T-helper 17 cell (primary cell): Measurements from ENCODE around the gene ZNF543. TPM values are rescaled to one million over a fixed set of nuclear protein-coding genes. Genes with fewer than 3 reads are reported as not detected.

Source experiments
- ATAC-seq: fragments of 150-1000 bp; cut with Tn5 transposase; 2 replicates; pipeline ENCODE4 v1.10.0; 2021; ENCODE audit warnings: mild to moderate bottlenecking, moderate library complexity
- DNase-seq, 3 donors: peaks; one replicate each; pipeline versions ENCODE4 v3.0.0 to v3.0.0-alpha.2; 2020 to 2021
- H3K9me3 ChIP-seq: one replicate; pipeline ENCODE4 v1.7.0; 2013; ENCODE audit warnings: low read length, mild to moderate bottlenecking; ENCODE audit not compliant: control insufficient read depth, poor library complexity, severe bottlenecking
- H3K27ac Mint-ChIP-seq: one replicate; pipeline ENCODE4 v1.8.0; 2022; ENCODE audit warnings: mild to moderate bottlenecking, moderate library complexity, mixed read lengths
- H3K27me3 Mint-ChIP-seq: one replicate; pipeline ENCODE4 v1.8.0; 2022; ENCODE audit warnings: mixed read lengths
- H3K36me3 Mint-ChIP-seq: one replicate; pipeline ENCODE4 v1.8.0; 2022; ENCODE audit warnings: low read depth, mixed read lengths
- H3K4me1 Mint-ChIP-seq: one replicate; pipeline ENCODE4 v1.8.0; 2022; ENCODE audit warnings: mild to moderate bottlenecking, mixed read lengths
- H3K4me3 Mint-ChIP-seq: one replicate; pipeline ENCODE4 v1.8.0; 2022; ENCODE audit warnings: mild to moderate bottlenecking, moderate library complexity, mixed read lengths
- total RNA-seq, 4 donors: library from RNA in 2 of 4; stranded (reverse) in 2 of 4; gene quantifications; one replicate each; pipeline ENCODE4 v1.2.3 and lab custom pipeline; 2022 to 2026

ZNF543 gene
- total RNA-seq, 2 donors from 2014 or later = 5.3 TPM

DNA sequence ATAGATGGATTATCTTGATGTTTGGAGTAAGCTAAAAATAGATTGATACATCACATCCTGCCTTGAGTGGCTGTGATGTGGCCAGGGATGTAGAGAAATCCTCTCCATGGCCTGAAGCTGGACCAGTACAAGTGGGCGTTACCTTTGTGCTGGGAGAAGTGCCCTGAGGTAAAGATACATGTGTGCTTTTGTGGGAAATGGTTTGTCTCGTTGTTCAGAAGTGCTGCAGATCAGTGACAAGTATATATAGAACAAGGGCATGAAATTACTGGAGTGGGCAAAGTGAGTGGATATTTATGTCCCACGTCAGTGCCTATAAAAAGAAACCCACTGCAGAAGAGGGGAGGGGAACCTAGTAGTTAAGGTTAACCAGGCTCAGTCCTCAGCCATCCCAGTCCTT lies 18.6 kb downstream of the ZNF543 start:
- DNase-seq = no peak

DNA sequence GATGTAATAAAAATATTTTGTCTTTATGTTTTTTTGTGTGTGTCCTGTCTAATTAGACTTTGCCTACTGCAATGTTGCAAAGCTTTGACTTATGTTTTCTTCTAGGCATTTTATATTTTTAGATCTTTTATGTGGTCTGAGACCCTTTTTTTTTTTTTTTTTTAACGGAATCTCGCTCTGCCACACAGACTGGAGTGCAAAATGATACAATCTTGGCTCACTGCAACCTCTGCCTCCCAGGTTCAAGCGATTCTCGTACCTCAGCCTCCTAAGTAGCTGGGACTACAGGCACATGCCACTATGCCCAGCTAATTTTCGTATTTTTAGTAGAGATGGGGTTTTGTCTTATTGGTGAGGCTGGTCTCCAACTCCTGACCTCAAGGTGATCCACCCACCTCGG lies 22.3 kb downstream of the ZNF543 start:
- DNase-seq (no peak), ATAC-seq (no peak)
- peaks cover 4% of the 10 kb centered on the region for H3K9me3 ChIP-seq
- H3K4me3 Mint-ChIP-seq = no peak overlapping the region
- H3K27me3 Mint-ChIP-seq = no peaks in the 10 kb centered on the region
- H3K27ac Mint-ChIP-seq = no peak overlapping the region
- H3K36me3 Mint-ChIP-seq = no peaks in the 10 kb centered on the region
- H3K4me1 Mint-ChIP-seq = no peaks in the 10 kb centered on the region

More for the DNA sequence above, 18.6 kb downstream of the ZNF543 start:
- Mint-ChIP-seq H3K4me1 (no peaks in the 10 kb centered on the region), H3K36me3 (peaks cover 3% of the 10 kb centered on the region), H3K4me3 (no peak overlapping the region), H3K27me3 (no peaks in the 10 kb centered on the region), H3K27ac (no peak overlapping the region)
- no peak for ATAC-seq
- no peaks in the 10 kb centered on the region for H3K9me3 ChIP-seq

DNA sequence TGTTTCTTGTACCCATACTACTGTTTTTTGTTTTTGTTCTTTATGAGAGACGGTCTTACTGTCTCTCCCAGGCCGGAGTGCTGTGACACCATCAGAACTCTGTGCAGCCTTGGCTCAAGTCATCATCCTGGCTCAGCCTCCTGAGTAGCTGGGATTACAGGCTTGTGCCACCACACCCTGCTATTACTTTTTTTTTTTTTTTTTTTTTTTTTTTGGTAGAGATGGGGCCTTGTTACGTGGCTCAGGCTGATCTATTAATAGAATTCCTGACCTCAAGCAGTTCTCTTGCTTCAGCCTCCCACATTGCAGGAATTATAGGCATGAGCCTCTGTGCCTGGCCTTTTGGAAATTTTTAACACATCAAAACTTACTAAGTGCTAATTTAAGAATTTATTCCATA lies 27.9 kb downstream of the ZNF543 start:
- no peak for DNase-seq
- no peak overlapping the region for H3K27ac Mint-ChIP-seq
- no peak for ATAC-seq
- H3K4me1 Mint-ChIP-seq = peaks cover 8% of the 10 kb centered on the region
- H3K27me3 Mint-ChIP-seq = no peaks in the 10 kb centered on the region
- peaks cover 8% of the 10 kb centered on the region for H3K36me3 Mint-ChIP-seq
- H3K9me3 ChIP-seq = peaks cover 4% of the 10 kb centered on the region
- H3K4me3 Mint-ChIP-seq = no peak overlapping the region

DNA sequence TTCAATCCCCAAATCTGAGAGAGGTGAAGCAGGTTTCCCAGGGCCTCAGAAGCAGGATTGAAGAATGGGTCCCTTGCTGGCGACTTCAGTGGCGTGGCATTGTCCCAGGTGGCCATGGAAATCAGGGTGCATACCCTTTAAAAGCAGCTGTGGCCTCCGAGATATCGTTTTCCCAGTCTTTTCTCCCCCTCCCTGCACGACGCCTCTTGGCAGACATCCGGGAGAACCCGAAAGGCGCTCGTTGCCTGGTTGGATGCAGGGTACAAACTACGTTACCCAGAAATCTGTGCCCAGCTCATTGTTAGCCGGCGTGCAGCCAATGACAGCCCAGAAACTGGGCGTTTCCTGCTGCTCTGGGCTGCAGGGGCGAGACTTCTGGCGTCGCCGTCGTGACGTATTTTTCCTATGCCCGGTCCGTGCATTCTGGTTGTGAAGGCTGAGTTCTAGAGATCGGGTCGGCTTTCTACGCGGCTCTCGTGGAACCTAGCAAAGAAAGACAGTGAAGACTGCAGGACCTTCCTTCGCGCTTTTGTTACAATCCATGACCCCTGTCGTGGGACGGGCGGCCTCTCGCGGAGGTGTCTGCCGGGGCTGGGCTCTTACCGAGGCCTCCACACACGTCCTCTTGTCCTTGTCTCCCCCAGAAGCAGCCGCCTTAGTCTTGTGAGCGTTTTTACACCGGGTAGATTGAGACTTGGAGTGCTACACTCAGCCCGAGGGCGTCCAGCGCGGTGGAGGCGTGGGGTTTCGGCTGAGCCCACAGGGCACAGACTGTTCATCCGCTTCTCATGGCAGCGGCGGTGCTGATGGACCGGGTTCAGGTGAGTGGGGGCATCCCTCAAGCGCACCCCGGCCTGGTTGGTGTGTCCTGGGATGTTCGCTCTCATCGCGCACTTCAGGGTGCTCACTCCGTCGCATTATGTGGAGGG lies 30.9 kb downstream of the ZNF543 start, which contains the start of gene ZNF304:
Gene ZNF304 (plus strand): TSS at position 395 of the 929 bp plus-strand sequence. CDS start 394 bp downstream, at position 789.
- H3K9me3 ChIP-seq = no peaks in the 10 kb centered on the region
- Mint-ChIP-seq H3K27ac (peak within 1 kb of the TSS; percentile 91), H3K27me3 (no peaks in the 10 kb centered on the region), H3K36me3 (peaks cover 12% of the 10 kb centered on the region), H3K4me1 (peaks cover 8% of the 10 kb centered on the region), H3K4me3 (peak within 1 kb of the TSS; percentile 92)
- peak; percentile 100 for ATAC-seq
- DNase-seq = peak; percentile 59 to 65 (median 62)

DNA sequence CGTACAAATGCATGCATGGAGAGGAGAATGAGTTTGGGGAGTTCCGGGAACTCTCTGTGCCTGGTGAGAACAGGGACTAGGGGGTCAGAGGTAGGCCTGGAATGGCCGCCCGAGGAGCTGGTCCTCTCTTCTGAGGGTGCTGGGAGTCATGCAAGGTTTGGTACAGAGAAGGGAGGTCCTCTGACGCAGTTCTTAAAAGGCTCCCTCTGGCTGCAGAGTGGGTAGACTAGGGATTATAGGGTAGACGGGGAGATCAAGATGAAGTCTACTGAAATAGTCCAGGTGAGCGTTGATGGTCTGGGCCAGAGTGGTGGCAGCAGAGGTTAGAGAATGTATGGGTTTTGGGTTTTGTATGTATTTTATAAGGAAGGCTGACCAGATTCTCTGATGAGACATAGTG lies 31.6 kb downstream of the ZNF543 start:
- peaks cover 8% of the 10 kb centered on the region for H3K4me1 Mint-ChIP-seq
- DNase-seq = no peak
- peaks cover 13% of the 10 kb centered on the region for H3K36me3 Mint-ChIP-seq

DNA sequence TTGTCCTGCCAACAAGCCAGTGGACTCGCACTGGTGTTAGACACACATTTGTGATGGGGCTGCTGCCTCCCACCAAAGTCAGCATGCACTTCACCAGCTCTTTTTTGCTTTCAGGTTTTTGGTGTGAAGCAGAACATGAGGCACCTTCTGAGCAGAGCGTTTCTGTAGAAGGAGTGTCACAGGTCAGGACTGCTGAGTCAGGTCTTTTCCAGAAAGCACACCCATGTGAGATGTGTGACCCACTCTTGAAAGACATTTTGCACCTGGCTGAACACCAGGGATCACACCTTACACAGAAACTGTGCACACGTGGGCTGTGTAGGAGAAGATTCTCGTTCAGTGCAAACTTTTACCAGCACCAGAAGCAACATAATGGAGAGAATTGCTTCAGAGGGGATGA lies 35.6 kb downstream of the ZNF543 start:
- peaks cover 12% of the 10 kb centered on the region for H3K36me3 Mint-ChIP-seq
- no peaks in the 10 kb centered on the region for H3K9me3 ChIP-seq
- DNase-seq (no peak), ATAC-seq (no peak)
- H3K4me1 Mint-ChIP-seq = peaks cover 8% of the 10 kb centered on the region
- H3K27ac Mint-ChIP-seq = no peak overlapping the region
- no peaks in the 10 kb centered on the region for H3K27me3 Mint-ChIP-seq
- H3K4me3 Mint-ChIP-seq = no peak overlapping the region

More for the DNA sequence above, 31.6 kb downstream of the ZNF543 start:
- H3K9me3 ChIP-seq = no peaks in the 10 kb centered on the region
- Mint-ChIP-seq H3K27me3 (no peaks in the 10 kb centered on the region), H3K27ac (peak overlapping the region; percentile 91), H3K4me3 (peak overlapping the region; percentile 92)
- ATAC-seq = no peak

DNA sequence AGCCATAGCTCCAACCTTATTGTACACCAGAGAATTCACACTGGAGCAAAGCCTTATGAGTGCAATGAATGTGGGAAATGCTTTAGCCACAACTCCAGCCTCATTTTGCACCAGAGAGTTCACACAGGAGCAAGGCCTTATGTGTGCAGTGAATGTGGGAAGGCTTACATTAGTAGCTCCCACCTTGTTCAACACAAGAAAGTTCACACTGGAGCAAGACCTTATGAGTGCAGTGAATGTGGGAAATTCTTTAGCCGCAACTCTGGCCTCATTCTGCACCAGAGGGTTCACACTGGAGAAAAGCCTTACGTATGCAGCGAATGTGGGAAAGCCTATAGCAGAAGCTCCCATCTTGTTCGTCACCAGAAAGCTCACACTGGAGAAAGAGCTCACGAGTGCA lies 37.1 kb downstream of the ZNF543 start:
- peaks cover 4% of the 10 kb centered on the region for H3K9me3 ChIP-seq
- Mint-ChIP-seq H3K4me3 (no peak overlapping the region), H3K27me3 (no peaks in the 10 kb centered on the region), H3K36me3 (peaks cover 11% of the 10 kb centered on the region), H3K27ac (no peak overlapping the region), H3K4me1 (no peaks in the 10 kb centered on the region)
- DNase-seq (no peak), ATAC-seq (no peak)

DNA sequence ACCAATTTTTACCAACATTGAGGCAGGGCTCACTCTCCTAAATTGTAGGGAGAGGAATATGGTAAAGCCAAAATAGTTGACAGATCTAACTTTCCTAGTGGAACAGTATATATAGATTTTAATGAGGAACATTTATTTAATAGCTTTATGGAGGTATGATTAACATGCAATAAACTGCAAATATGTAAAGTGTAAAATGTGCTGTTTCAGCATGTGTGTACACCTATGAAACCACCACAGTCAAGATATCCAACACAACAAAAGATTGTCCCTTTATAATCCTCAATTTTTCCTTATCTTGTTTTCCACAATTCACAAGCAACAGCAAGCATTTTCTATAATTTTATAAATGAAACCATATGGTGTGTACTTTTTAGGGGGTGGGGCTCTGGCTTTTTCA lies 39.0 kb downstream of the ZNF543 start:
- no peak for DNase-seq
- no peak overlapping the region for H3K4me3 Mint-ChIP-seq
- H3K4me1 Mint-ChIP-seq = peaks cover 10% of the 10 kb centered on the region
- H3K9me3 ChIP-seq = peaks cover 8% of the 10 kb centered on the region
- ATAC-seq = no peak
- no peak overlapping the region for H3K27ac Mint-ChIP-seq
- peaks cover 9% of the 10 kb centered on the region for H3K36me3 Mint-ChIP-seq
- no peaks in the 10 kb centered on the region for H3K27me3 Mint-ChIP-seq

DNA sequence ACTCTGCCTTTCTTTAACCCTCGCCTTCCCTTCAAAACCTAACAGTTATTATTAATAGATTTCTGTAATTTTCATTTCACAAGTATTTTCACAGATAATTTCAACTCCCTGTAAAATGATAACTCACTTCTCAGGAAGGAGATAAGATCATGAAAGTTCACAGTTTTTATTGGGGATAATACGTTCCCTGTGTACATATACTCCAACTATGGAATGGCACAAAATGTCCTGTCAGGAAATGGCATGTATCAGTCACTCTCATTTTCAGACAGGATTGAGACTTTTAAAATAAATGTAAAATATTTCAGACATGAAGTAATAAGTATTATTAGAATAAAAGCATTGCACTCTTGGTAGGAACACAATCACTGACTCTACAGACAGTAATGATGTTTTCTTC lies 42.1 kb downstream of the ZNF543 start:
- Mint-ChIP-seq H3K36me3 (peaks cover 5% of the 10 kb centered on the region), H3K4me1 (peaks cover 10% of the 10 kb centered on the region), H3K27ac (peak overlapping the region; percentile 94), H3K27me3 (no peaks in the 10 kb centered on the region), H3K4me3 (no peak overlapping the region)
- no peak for DNase-seq
- ATAC-seq = no peak
- peaks cover 8% of the 10 kb centered on the region for H3K9me3 ChIP-seq

DNA sequence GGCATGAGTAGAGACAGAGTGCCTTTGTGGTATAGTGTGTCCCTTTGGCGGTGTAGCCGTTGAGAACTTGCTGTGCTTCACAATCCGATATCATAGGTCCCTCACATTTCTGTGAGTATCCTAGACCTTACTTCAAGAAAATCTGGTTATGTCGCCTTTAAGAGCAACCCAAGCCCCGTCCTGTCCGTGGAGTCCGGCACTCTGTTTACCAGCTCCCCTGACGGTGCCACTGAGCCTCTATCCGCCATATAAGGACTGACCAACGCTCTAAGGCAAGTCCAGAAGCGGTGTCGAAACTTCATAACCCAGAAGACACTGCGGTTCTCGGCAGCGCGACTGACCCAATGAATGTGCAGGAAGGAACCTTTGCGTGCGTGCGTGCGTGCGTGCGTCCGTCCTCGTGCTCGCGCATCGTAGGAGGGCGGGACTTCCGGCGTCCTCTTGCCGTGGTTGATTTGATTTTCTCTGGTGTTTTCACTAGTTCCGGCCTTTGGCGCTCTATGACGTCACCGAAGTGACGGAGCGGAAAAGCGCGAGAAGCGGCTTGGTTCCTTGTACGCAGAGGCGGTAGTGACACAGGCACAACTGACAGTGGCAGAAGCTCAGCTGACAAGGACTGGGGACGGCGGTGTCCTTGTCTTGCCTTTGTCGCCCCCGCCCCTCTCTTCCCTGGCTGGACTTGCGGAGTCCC lies 42.9 kb downstream of the ZNF543 start, which contains the start of the genes TRAPPC2B and ZNF547:
Gene TRAPPC2B (plus strand): TSS at position 555 of the 691 bp plus-strand sequence. CDS start 1,283 bp downstream, outside the sequence.
Gene ZNF547 (plus strand): TSS at position 555 of the 691 bp plus-strand sequence. CDS start 5,005 bp downstream, outside the sequence.
- Mint-ChIP-seq H3K27me3 (no peaks in the 10 kb centered on the region), H3K4me1 (peaks cover 10% of the 10 kb centered on the region), H3K4me3 (peak within 1 kb of the TSS; percentile 86), H3K27ac (peak within 1 kb of the TSS; percentile 94), H3K36me3 (peaks cover 5% of the 10 kb centered on the region)
- H3K9me3 ChIP-seq = peaks cover 8% of the 10 kb centered on the region
- ATAC-seq = peak; percentile 94
- DNase-seq = peak; percentile 86 to 96 (median 94)

DNA sequence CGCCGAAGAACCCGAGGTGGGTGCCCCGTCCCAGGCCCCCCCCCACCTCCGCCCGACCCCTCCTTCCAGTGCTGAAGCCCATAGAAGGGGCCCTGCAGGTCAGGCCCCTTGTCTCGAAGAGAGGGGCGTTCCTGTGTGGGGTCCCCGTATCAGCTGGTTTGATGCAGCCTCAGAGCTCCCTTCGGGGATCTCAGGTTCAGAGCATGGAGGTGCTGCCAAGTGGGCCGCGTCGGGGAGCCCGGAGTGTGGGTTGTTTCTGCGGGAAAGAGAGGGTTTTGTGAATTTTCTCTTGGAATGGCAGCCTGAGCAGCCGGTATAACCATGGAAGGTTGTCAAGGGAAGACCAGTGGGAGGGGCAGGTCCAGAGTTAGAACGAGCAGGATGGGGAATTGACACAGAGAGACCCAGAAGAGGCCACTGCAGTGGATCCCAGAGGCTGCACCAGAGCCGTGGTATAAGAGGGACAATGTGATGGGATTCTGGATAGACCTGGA lies 43.5 kb downstream of the ZNF543 start:
- ATAC-seq = no peak

DNA sequence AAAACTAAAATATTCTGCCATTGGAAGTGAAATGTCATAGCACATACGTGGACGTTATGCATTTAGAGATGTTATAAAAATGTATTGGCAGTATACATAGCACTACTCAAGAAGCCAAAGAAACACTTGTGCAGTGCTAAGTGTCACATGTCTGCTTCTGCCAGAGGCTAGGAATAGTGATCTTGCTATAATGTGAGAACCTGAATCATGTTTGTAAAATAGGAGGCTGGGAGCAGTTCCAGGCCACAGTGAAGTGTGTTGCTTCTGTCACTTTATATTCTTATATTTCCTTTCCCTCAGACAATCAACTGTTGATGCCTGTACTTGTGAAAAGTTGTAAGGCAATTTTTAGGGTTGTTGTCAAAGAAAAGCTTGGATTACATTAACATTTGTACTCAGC lies 46.5 kb downstream of the ZNF543 start:
- peak overlapping the region; percentile 16 for H3K27ac Mint-ChIP-seq
- DNase-seq (no peak), ATAC-seq (no peak)
- H3K36me3 Mint-ChIP-seq = peaks cover 7% of the 10 kb centered on the region
- peaks cover 10% of the 10 kb centered on the region for H3K4me1 Mint-ChIP-seq
- no peaks in the 10 kb centered on the region for H3K27me3 Mint-ChIP-seq
- peaks cover 3% of the 10 kb centered on the region for H3K9me3 ChIP-seq
- H3K4me3 Mint-ChIP-seq = no peak overlapping the region

More for the DNA sequence above, 43.5 kb downstream of the ZNF543 start:
- peaks cover 5% of the 10 kb centered on the region for H3K36me3 Mint-ChIP-seq
- H3K27ac Mint-ChIP-seq = peak overlapping the region; percentile 94
- H3K9me3 ChIP-seq = peaks cover 8% of the 10 kb centered on the region
- H3K4me1 Mint-ChIP-seq = peaks cover 10% of the 10 kb centered on the region
- no peaks in the 10 kb centered on the region for H3K27me3 Mint-ChIP-seq
- DNase-seq = no peak
- H3K4me3 Mint-ChIP-seq = peak overlapping the region; percentile 86

DNA sequence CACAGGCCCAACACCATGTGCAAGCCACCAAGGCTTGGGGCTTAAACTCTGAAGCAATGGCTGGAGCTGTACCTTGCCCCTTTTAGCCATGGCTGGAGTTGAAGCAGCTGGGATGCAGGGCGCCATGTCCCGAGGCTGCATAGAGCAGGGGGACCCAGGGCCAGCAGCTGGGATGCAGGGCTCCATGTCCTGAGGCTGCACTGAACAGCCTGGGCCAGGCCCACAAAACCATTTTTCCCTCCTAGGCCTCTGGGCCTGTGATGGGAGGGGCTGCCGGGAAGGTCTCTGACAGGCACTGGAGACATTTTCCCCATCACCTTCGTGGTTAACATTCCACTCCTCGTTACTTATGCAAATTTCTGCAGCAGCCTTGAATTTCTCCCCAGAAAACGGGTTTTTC lies 53.9 kb downstream of the ZNF543 start:
- no peaks in the 10 kb centered on the region for H3K4me1 Mint-ChIP-seq
- no peaks in the 10 kb centered on the region for H3K27me3 Mint-ChIP-seq
- peaks cover 23% of the 10 kb centered on the region for H3K9me3 ChIP-seq
- no peak overlapping the region for H3K4me3 Mint-ChIP-seq
- ATAC-seq (no peak), DNase-seq (no peak)
- no peak overlapping the region for H3K27ac Mint-ChIP-seq
- H3K36me3 Mint-ChIP-seq = peaks cover 20% of the 10 kb centered on the region
